GM12873 (cell line): ENCODE measurements around the gene TRPM6.

Experiments
- TF ChIP-seq, protein P1 (sequence below): IDR thresholded peaks from 2 replicates; pipeline ENCODE4 v1.5.1; 2012; ENCODE audit warnings: low read depth, mild to moderate bottlenecking, moderate library complexity, low read length, control low read depth; ENCODE audit not compliant: insufficient read depth; ENCODE audit errors: missing control alignments

The TRPM6 gene

DNA sequence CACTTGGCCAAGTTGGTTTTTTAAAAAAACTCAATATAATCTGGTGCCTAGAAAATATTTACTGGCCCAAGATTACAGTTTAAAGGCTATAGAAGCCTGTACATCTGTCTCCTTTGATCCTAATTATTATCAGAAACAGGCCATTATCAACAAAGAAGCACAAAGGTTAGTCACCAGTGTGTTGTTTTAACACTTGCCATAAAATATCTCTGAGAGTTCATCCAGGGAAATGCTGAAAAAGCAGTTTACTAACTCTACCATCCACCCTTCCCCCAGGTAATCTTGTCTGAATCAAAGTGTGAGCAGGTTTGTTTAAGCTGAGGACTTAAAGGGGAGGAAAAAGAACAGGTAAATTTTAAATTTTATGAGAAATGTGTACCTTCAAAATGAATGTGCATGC lies 13.3 kb upstream of the TRPM6 start:
- TF ChIP-seq, protein P1, sequence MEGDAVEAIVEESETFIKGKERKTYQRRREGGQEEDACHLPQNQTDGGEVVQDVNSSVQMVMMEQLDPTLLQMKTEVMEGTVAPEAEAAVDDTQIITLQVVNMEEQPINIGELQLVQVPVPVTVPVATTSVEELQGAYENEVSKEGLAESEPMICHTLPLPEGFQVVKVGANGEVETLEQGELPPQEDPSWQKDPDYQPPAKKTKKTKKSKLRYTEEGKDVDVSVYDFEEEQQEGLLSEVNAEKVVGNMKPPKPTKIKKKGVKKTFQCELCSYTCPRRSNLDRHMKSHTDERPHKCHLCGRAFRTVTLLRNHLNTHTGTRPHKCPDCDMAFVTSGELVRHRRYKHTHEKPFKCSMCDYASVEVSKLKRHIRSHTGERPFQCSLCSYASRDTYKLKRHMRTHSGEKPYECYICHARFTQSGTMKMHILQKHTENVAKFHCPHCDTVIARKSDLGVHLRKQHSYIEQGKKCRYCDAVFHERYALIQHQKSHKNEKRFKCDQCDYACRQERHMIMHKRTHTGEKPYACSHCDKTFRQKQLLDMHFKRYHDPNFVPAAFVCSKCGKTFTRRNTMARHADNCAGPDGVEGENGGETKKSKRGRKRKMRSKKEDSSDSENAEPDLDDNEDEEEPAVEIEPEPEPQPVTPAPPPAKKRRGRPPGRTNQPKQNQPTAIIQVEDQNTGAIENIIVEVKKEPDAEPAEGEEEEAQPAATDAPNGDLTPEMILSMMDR, result no peak

GRCh38 chr9:74887981-74888370 lies 255 bp upstream of the TRPM6 start:
- TF ChIP-seq, protein P1, result no peak

DNA sequence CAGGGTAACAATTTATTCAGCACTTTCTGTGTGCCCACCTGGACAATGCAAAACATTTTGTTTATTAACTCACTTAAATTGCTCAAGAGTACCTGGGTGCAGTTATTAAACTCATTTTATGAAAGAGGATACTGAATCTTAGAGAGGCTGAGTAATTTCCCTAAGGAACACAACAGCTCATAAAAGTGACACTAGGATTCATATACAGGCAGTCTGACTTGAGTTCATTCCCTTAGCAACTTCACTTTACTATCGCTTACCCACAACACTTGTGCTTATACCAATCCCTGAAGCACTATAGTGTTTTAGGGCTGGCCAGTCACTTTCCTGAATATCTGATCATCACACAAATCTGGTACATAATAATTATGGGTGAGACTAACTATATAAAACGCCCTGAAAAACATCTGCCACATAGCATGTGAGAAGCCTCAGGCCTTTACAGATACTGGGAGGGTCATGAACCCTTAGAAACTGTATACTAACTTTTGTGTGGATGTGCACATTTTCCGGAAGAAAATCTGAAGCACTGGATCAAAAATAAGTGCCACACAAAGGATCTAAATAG lies 11.3 kb downstream of the TRPM6 start:
- TF ChIP-seq, protein P1, result no peak

- TF ChIP-seq, protein P1, result no peak
Measured at GRCh38 chr9:74875656-74876055, 12.1 kb downstream of the TRPM6 start.

- TF ChIP-seq, protein P1, result no peak
Measured at GRCh38 chr9:74874220-74874619, 13.5 kb downstream of the TRPM6 start.

GRCh38 chr9:74872619-74873233 lies 15.0 kb downstream of the TRPM6 start:
- TF ChIP-seq, protein P1, result no peak

GRCh38 chr9:74867483-74867882 lies 20.2 kb downstream of the TRPM6 start:
- TF ChIP-seq, protein P1, result no peak
